Activated B cell treated with CpG ODN at 0.5 μM for 24 hours (primary cell): ENCODE results near the gene IFT74. TPM values are rescaled to one million over a fixed set of nuclear protein-coding genes. Genes with fewer than 3 reads are reported as not detected.

ENCODE experiments used
- ATAC-seq: fragments of 200-7000 bp; cut with Tn5 transposase; one replicate; pipeline ENCODE4 v1.10.0; 2021; ENCODE audit warnings: low read depth, mild to moderate bottlenecking, moderate library complexity
- CTCF ChIA-PET: fragments of 350-600 bp; sonication (Branson Sonifier 250); formaldehyde crosslinking; loops from one replicate; lab custom pipeline; 2021; ENCODE audit warnings: antibody characterized with exemption; lab: Charles Lee
- POLR2A ChIA-PET: fragments of 350-600 bp; sonication (Branson Sonifier 250); formaldehyde crosslinking; loops from one replicate; lab custom pipeline; 2021; ENCODE audit warnings: antibody characterized with exemption; lab: Charles Lee
- DNase-seq: peaks from one replicate; pipeline ENCODE4 v3.0.0; 2022
- H3K27ac Mint-ChIP-seq: one replicate; pipeline ENCODE4 v1.8.0; 2020; ENCODE audit warnings: mixed read lengths
- H3K27me3 Mint-ChIP-seq: one replicate; pipeline ENCODE4 v1.8.0; 2021; ENCODE audit warnings: mixed read lengths
- H3K36me3 Mint-ChIP-seq: one replicate; pipeline ENCODE4 v1.8.0; 2021; ENCODE audit warnings: low read depth, mixed read lengths
- H3K4me1 Mint-ChIP-seq: one replicate; pipeline ENCODE4 v1.8.0; 2021; ENCODE audit warnings: mixed read lengths
- H3K4me3 Mint-ChIP-seq: one replicate; pipeline ENCODE4 v1.8.0; 2020; ENCODE audit warnings: mild to moderate bottlenecking, mixed read lengths
- H3K9me3 Mint-ChIP-seq: one replicate; pipeline ENCODE4 v1.8.0; 2020; ENCODE audit warnings: mixed read lengths
- CTCF ChIP-seq: fragments of 200-600 bp; IDR thresholded peaks from one replicate; pipeline ENCODE4 v1.8.0; 2022; ENCODE audit warnings: antibody characterized with exemption, mild to moderate bottlenecking
- intact Hi-C: fragments of 100-400 bp; cut with micrococcal nuclease; formaldehyde crosslinking; loops from one replicate; pipeline ENCODE4 v1.15.1; 2024
- total RNA-seq: library from RNA; stranded (reverse); gene quantifications from 2 replicates; pipeline ENCODE4 v1.2.3, GENCODE V29; 2022

The IFT74 gene
- total RNA-seq, 1 donor from 2014 or later, result 14.3 TPM

GRCh38 chr9:26928902-26929495 lies 27.2 kb upstream of the IFT74 start:
- H3K27me3 Mint-ChIP-seq, result no peaks in the 10 kb centered on the region
- peaks cover 66% of the 10 kb centered on the region for H3K36me3 Mint-ChIP-seq
- H3K4me1 Mint-ChIP-seq, result no peaks in the 10 kb centered on the region

GRCh38 chr9:26935847-26936246 lies 20.4 kb upstream of the IFT74 start:
- no peaks in the 10 kb centered on the region for H3K27me3 Mint-ChIP-seq
- no peak for DNase-seq
- ATAC-seq, result no peak
- POLR2A ChIA-PET, result no interaction called here
- H3K4me3 Mint-ChIP-seq, result no peak overlapping the region
- peaks cover 7% of the 10 kb centered on the region for H3K9me3 Mint-ChIP-seq
- no peak for TF ChIP-seq CTCF
- H3K36me3 Mint-ChIP-seq, result peaks cover 43% of the 10 kb centered on the region
- CTCF ChIA-PET, result no interaction called here
- peaks cover 22% of the 10 kb centered on the region for H3K4me1 Mint-ChIP-seq
- H3K27ac Mint-ChIP-seq, result no peak overlapping the region
- intact Hi-C loops, result no loop called here

More at GRCh38 chr9:26928902-26929495, 27.2 kb upstream of the IFT74 start:
- CTCF ChIA-PET, result no interaction called here
- Mint-ChIP-seq H3K4me3 (no peak overlapping the region), H3K9me3 (no peaks in the 10 kb centered on the region), H3K27ac (no peak overlapping the region)
- DNase-seq, result no peak
- no peak for ATAC-seq
- POLR2A ChIA-PET, result interaction anchor here (0.6 kb wide), 1 partner anchor 14 kb away, joined by 3 read pairs; no protein-coding TSS in a partner anchor
- TF ChIP-seq CTCF, result no peak
- intact Hi-C loops, result no loop called here

GRCh38 chr9:26937816-26938371 lies 18.3 kb upstream of the IFT74 start:
- H3K9me3 Mint-ChIP-seq, result peaks cover 7% of the 10 kb centered on the region
- CTCF ChIA-PET, result no interaction called here
- TF ChIP-seq CTCF, result no peak
- H3K4me3 Mint-ChIP-seq, result no peak overlapping the region
- ATAC-seq (no peak), DNase-seq (no peak)
- H3K4me1 Mint-ChIP-seq, result peaks cover 33% of the 10 kb centered on the region
- no peak overlapping the region for H3K27ac Mint-ChIP-seq
- POLR2A ChIA-PET, result no interaction called here
- no peaks in the 10 kb centered on the region for H3K27me3 Mint-ChIP-seq
- intact Hi-C loops, result no loop called here
- H3K36me3 Mint-ChIP-seq, result peaks cover 33% of the 10 kb centered on the region

- DNase-seq (no peak), ATAC-seq (no peak)
- TF ChIP-seq CTCF, result no peak
- peaks cover 25% of the 10 kb centered on the region for H3K36me3 Mint-ChIP-seq
- no peaks in the 10 kb centered on the region for H3K27me3 Mint-ChIP-seq
- intact Hi-C loops, result loop anchor here (10.0 kb wide), 1 partner anchor 545 kb away; no protein-coding TSS in a partner anchor
- peaks cover 45% of the 10 kb centered on the region for H3K4me1 Mint-ChIP-seq
- H3K9me3 Mint-ChIP-seq, result peaks cover 7% of the 10 kb centered on the region
- no peak overlapping the region for H3K27ac Mint-ChIP-seq
- ChIA-PET POLR2A (no interaction called here), CTCF (no interaction called here)
- no peak overlapping the region for H3K4me3 Mint-ChIP-seq
Observed at GRCh38 chr9:26939955-26940711, 16.1 kb upstream of the IFT74 start.

GRCh38 chr9:26940779-26941178 lies 15.4 kb upstream of the IFT74 start:
- no peak for ATAC-seq
- intact Hi-C loops, result loop anchor here (10.0 kb wide), 1 partner anchor 544 kb away; no protein-coding TSS in a partner anchor
- peaks cover 28% of the 10 kb centered on the region for H3K36me3 Mint-ChIP-seq

More at GRCh38 chr9:26940779-26941178, 15.4 kb upstream of the IFT74 start:
- no peak overlapping the region for H3K27ac Mint-ChIP-seq
- ChIA-PET CTCF (no interaction called here), POLR2A (no interaction called here)
- no peak overlapping the region for H3K4me3 Mint-ChIP-seq
- peaks cover 7% of the 10 kb centered on the region for H3K9me3 Mint-ChIP-seq
- peaks cover 51% of the 10 kb centered on the region for H3K4me1 Mint-ChIP-seq
- no peak for TF ChIP-seq CTCF
- no peaks in the 10 kb centered on the region for H3K27me3 Mint-ChIP-seq
- DNase-seq, result no peak
